Psoas muscle (tissue), 8 donors: ENCODE measurements around the gene ARFIP1. TPM values are rescaled to one million over a fixed set of nuclear protein-coding genes. Genes with fewer than 3 reads are reported as not detected.

ENCODE experiments used
- ATAC-seq, 4 donors: fragments of 200-7000 bp; cut with Tn5 transposase; one replicate each; pipeline ENCODE4 v1.9.1; 2020; ENCODE audit warnings: moderate library complexity in 3 of 4, mild to moderate bottlenecking in 2 of 4
- DNase-seq, 2 donors: peaks; one replicate each; pipeline ENCODE4 v3.0.0-alpha.2; 2020
- H3K27ac ChIP-seq: fragments of 200-600 bp; one replicate; pipeline ENCODE4 v1.8.0; 2022
- H3K27me3 ChIP-seq, 3 donors: fragments of 200-600 bp in 1 of 3; one replicate each; pipeline versions ENCODE4 v1.6.1 to v1.8.0; 2013 to 2022; ENCODE audit warnings: low read length in 2 of 3, mild to moderate bottlenecking in 2 of 3, moderate library complexity in 1 of 3; ENCODE audit not compliant: insufficient read depth in 3 of 3
- H3K36me3 ChIP-seq, 2 donors: fragments of 200-600 bp in 1 of 2; one replicate each; pipeline versions ENCODE4 v1.6.1 to v1.8.0; 2013 to 2022; ENCODE audit warnings: low read depth in 1 of 2, mild to moderate bottlenecking in 1 of 2, moderate library complexity in 1 of 2; ENCODE audit not compliant: insufficient read depth in 1 of 2
- H3K4me1 ChIP-seq: fragments of 200-600 bp; one replicate; pipeline ENCODE4 v1.8.0; 2022
- H3K4me3 ChIP-seq: fragments of 200-600 bp; one replicate; pipeline ENCODE4 v1.8.0; 2022; ENCODE audit warnings: mild to moderate bottlenecking
- H3K9me3 ChIP-seq: fragments of 200-600 bp; one replicate; pipeline ENCODE4 v1.8.0; 2022
- WGBS, 3 donors: extraction: QIAGEN DNeasy Blood & Tissue Kit; methylation state at CpG; one replicate each; pipeline versions ENCODE4 v1.1.6 to v1.1.7; 2013; 5-methylcytosine and 5-hydroxymethylcytosine counted together
- intact Hi-C, 2 donors: fragments of 100-400 bp; cut with DNase I; formaldehyde crosslinking; loops; one replicate each; pipeline versions ENCODE4 v1.11.0 to v1.14.2; 2022
- polyA plus RNA-seq, 3 donors: library from polyadenylated mRNA; stranded (reverse); fragments of 200-250 nt; gene quantifications; one replicate each; pipeline ENCODE4 v1.2.3, GENCODE V29; 2013
- total RNA-seq, 4 donors: library from RNA; stranded (reverse); fragmentation: NEBNext Ultra II Directional in 2 of 4; extraction: Animal tissue kit (Norgen Biotek cat#: 25700) in 2 of 4; gene quantifications; one replicate each; pipeline versions ENCODE4 v1.2.1 to v1.2.4, GENCODE V29; 2021 to 2023
- TF ChIP-seq, protein P1 (sequence below): fragments of 200-600 bp; IDR thresholded peaks from one replicate; pipeline ENCODE4 v1.8.0; 2022; ENCODE audit warnings: antibody characterized with exemption
- donor health status: healthy with polysubstance abuse.
- donor health status: DM: no; HTN: no; CAD: no; lungs with moderate emphysema.
- donor health status: Bipolar disorder and iron deficiency.
- donor health status: healthy.
- donor health status: DM: yes; HTN: yes; CAD: no.
- donor health status: DM: no; HTN: no; CAD: no.
- donor health status: DM: no; HTN: no; CAD: no.
- donor health status: DM: yes; HTN: yes; CAD: no.

The ARFIP1 gene
- total and polyA plus RNA-seq, 7 donors, result 6.8 to 15.7 (median 12.2) TPM

- intact Hi-C loops, result no loop called here
- 93 to 95% (median 94%) methylated on average over 9 of the region's 9 CpGs for WGBS, 3 donors
- H3K27ac ChIP-seq, result no peak overlapping the region
Observed at GRCh38 chr4:152945639-152946038, 165.9 kb downstream of the ARFIP1 start.

GRCh38 chr4:152946446-152946845, 166.7 kb downstream of the ARFIP1 start:
- DNase-seq (no peak), ATAC-seq (no peak)
- Histone ChIP-seq H3K27me3 (no peaks in the 10 kb centered on the region), H3K27ac (no peak overlapping the region), H3K9me3 (no peaks in the 10 kb centered on the region), H3K4me3 (no peak overlapping the region), H3K36me3 (peaks cover 0 to 2% of the 10 kb centered on the region in 2 donors), H3K4me1 (no peaks in the 10 kb centered on the region)
- WGBS, 3 donors, result 74 to 76% (median 75%) methylated on average over 4 of the region's 4 CpGs
- intact Hi-C loops, result no loop called here
- TF ChIP-seq, protein P1, sequence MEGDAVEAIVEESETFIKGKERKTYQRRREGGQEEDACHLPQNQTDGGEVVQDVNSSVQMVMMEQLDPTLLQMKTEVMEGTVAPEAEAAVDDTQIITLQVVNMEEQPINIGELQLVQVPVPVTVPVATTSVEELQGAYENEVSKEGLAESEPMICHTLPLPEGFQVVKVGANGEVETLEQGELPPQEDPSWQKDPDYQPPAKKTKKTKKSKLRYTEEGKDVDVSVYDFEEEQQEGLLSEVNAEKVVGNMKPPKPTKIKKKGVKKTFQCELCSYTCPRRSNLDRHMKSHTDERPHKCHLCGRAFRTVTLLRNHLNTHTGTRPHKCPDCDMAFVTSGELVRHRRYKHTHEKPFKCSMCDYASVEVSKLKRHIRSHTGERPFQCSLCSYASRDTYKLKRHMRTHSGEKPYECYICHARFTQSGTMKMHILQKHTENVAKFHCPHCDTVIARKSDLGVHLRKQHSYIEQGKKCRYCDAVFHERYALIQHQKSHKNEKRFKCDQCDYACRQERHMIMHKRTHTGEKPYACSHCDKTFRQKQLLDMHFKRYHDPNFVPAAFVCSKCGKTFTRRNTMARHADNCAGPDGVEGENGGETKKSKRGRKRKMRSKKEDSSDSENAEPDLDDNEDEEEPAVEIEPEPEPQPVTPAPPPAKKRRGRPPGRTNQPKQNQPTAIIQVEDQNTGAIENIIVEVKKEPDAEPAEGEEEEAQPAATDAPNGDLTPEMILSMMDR, result no peak

More at GRCh38 chr4:152945639-152946038, 165.9 kb downstream of the ARFIP1 start:
- no peaks in the 10 kb centered on the region for H3K4me1 ChIP-seq
- no peak for ATAC-seq
- H3K36me3 ChIP-seq, result peaks cover 0 to 2% of the 10 kb centered on the region in 2 donors
- H3K4me3 ChIP-seq, result no peak overlapping the region
- no peak for DNase-seq
- TF ChIP-seq, protein P1, result no peak
- no peaks in the 10 kb centered on the region for H3K9me3 ChIP-seq
- H3K27me3 ChIP-seq, result no peaks in the 10 kb centered on the region

DNA sequence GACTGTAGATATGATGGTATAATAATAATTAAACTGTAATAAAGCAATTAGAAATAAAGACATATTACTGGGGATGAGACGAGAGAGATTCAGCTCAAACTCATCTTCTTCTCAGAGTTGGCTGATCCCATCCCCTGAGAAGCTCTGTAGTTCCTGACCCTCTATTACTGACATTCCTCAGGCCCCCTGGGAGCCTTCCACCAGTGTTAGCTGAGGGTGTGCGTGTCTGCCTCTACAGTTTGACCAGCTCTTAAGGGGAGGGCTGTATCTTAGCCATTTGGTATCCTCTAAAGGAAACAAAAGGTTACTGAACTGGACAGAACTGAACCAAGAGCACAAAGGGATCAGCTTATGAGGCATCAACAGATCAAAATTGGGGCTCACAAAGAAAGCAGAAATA, 167.6 kb downstream of the ARFIP1 start:
- H3K27ac ChIP-seq, result no peak overlapping the region
- H3K4me3 ChIP-seq, result no peak overlapping the region
- ATAC-seq, result peak in 1 of 4 donors; percentile 53
- no peaks in the 10 kb centered on the region for H3K9me3 ChIP-seq
- H3K27me3 ChIP-seq, result no peaks in the 10 kb centered on the region
- peaks cover 0 to 2% of the 10 kb centered on the region in 2 donors for H3K36me3 ChIP-seq
- peak in 1 of 2 donors; percentile 57 for DNase-seq
- 58 to 68% (median 68%) methylated on average over 2 of the region's 2 CpGs for WGBS, 3 donors
- H3K4me1 ChIP-seq, result no peaks in the 10 kb centered on the region
- intact Hi-C loops, result no loop called here
- TF ChIP-seq, protein P1, result no peak

DNA sequence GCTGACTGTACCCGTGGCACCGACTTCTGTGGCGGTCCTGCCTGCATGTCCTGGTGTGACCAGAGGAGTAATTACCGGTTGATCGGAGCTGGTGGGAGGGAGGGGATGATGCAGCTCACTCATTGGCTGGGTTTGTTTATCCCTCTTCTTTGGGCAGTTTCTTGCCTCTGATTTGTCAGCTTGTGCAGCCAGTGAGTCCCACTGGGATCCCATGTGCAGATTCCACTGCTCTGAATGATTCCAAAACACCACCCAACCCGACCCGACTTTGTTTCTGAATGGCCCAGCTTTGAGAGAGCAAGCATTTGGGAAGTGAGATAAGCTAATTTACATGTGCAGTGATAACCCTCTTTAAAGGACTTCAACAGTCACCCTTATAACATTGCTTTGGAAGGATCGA, 170.2 kb downstream of the ARFIP1 start:
- 64 to 70% (median 67%) methylated on average over 8 of the region's 8 CpGs for WGBS, 3 donors
- DNase-seq, result no peak
- Histone ChIP-seq H3K36me3 (no peaks in the 10 kb centered on the region), H3K27ac (no peak overlapping the region), H3K27me3 (no peaks in the 10 kb centered on the region), H3K4me3 (no peak overlapping the region), H3K4me1 (no peaks in the 10 kb centered on the region), H3K9me3 (no peaks in the 10 kb centered on the region)
- TF ChIP-seq, protein P1, result no peak
- peak in 1 of 4 donors; percentile 55 for ATAC-seq
- intact Hi-C loops, result no loop called here
